Activated B cell treated with CpG ODN at 0.5 μM for 24 hours (primary cell): Measurements from ENCODE around the gene PLCL2. TPM values are rescaled to one million over a fixed set of nuclear protein-coding genes. Genes with fewer than 3 reads are reported as not detected.

Source experiments
- ATAC-seq: fragments of 200-7000 bp; cut with Tn5 transposase; one replicate; pipeline ENCODE4 v1.10.0; 2021; ENCODE audit warnings: low read depth, mild to moderate bottlenecking, moderate library complexity
- CTCF ChIA-PET: fragments of 350-600 bp; sonication (Branson Sonifier 250); formaldehyde crosslinking; loops from one replicate; lab custom pipeline; 2021; ENCODE audit warnings: antibody characterized with exemption; lab: Charles Lee
- POLR2A ChIA-PET: fragments of 350-600 bp; sonication (Branson Sonifier 250); formaldehyde crosslinking; loops from one replicate; lab custom pipeline; 2021; ENCODE audit warnings: antibody characterized with exemption; lab: Charles Lee
- DNase-seq: peaks from one replicate; pipeline ENCODE4 v3.0.0; 2022
- H3K27ac Mint-ChIP-seq: one replicate; pipeline ENCODE4 v1.8.0; 2020; ENCODE audit warnings: mixed read lengths
- H3K27me3 Mint-ChIP-seq: one replicate; pipeline ENCODE4 v1.8.0; 2021; ENCODE audit warnings: mixed read lengths
- H3K36me3 Mint-ChIP-seq: one replicate; pipeline ENCODE4 v1.8.0; 2021; ENCODE audit warnings: low read depth, mixed read lengths
- H3K4me1 Mint-ChIP-seq: one replicate; pipeline ENCODE4 v1.8.0; 2021; ENCODE audit warnings: mixed read lengths
- H3K4me3 Mint-ChIP-seq: one replicate; pipeline ENCODE4 v1.8.0; 2020; ENCODE audit warnings: mild to moderate bottlenecking, mixed read lengths
- H3K9me3 Mint-ChIP-seq: one replicate; pipeline ENCODE4 v1.8.0; 2020; ENCODE audit warnings: mixed read lengths
- CTCF ChIP-seq: fragments of 200-600 bp; IDR thresholded peaks from one replicate; pipeline ENCODE4 v1.8.0; 2022; ENCODE audit warnings: antibody characterized with exemption, mild to moderate bottlenecking
- intact Hi-C: fragments of 100-400 bp; cut with micrococcal nuclease; formaldehyde crosslinking; loops from one replicate; pipeline ENCODE4 v1.15.1; 2024
- total RNA-seq: library from RNA; stranded (reverse); gene quantifications from 2 replicates; pipeline ENCODE4 v1.2.3, GENCODE V29; 2022

The PLCL2 gene
- total RNA-seq, 1 donor from 2014 or later, result 40.0 TPM

- Mint-ChIP-seq H3K27ac (no peak overlapping the region), H3K9me3 (peaks cover 2% of the 10 kb centered on the region), H3K36me3 (peaks cover 3% of the 10 kb centered on the region), H3K4me1 (peaks cover 76% of the 10 kb centered on the region), H3K27me3 (no peaks in the 10 kb centered on the region), H3K4me3 (no peak overlapping the region)
- POLR2A ChIA-PET, result no interaction called here
- DNase-seq (no peak), ATAC-seq (no peak)
- CTCF ChIA-PET, result interaction anchor here (1.0 kb wide), 1 partner anchor 68 kb away, joined by 3 read pairs; no protein-coding TSS in a partner anchor
- no peak for TF ChIP-seq CTCF
- intact Hi-C loops, result loop anchor here (5.0 kb wide), 1 partner anchor 37 kb away; no protein-coding TSS in a partner anchor
Measured at GRCh38 chr3:16995601-16996000, 110.8 kb downstream of the PLCL2 start.

DNA sequence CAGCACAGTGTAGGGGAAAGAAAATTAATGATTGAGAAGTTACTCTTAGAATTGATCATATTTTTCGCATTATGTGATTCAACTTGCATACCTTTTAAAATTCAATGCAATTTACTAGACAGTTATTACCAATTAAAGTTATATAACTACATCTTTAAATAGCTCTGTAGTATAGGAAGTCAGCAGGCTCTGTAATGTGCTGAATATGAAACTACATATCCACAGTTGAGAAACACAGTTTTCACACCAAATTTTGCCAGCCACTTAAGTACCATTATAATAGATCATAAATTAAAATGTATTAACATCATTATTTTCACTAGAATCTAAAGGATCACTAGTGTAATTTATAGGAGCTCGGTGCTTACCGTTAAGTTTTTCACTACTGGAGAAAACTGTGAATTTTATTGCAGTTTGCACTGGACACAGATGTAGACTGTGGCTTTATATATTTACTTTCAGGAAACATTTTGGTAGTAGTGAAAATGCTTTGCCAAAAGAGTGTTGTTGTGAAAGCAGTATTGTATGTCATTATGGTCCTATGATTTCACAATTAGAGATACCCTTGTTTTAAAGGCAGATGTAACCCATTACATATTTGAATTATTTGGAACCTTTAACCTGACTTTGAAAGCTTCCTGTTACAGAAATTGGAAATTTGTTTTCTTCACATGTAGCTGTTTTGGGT is 113.6 kb downstream of the PLCL2 start:
- DNase-seq (no peak), ATAC-seq (no peak)
- H3K9me3 Mint-ChIP-seq, result peaks cover 17% of the 10 kb centered on the region
- peaks cover 6% of the 10 kb centered on the region for H3K36me3 Mint-ChIP-seq
- ChIA-PET POLR2A (interaction anchor here (0.6 kb wide), 1 partner anchor 1681 kb away, joined by 10 read pairs; no protein-coding TSS in a partner anchor), CTCF (interaction anchor here (0.5 kb wide), 1 partner anchor 169 kb away, joined by 3 read pairs; no protein-coding TSS in a partner anchor)
- no peak overlapping the region for H3K4me3 Mint-ChIP-seq
- H3K27ac Mint-ChIP-seq, result no peak overlapping the region
- no peaks in the 10 kb centered on the region for H3K27me3 Mint-ChIP-seq
- no peak for TF ChIP-seq CTCF
- H3K4me1 Mint-ChIP-seq, result peaks cover 61% of the 10 kb centered on the region
- intact Hi-C loops, result loop anchor here (5.0 kb wide), 1 partner anchor 34 kb away; no protein-coding TSS in a partner anchor

- Mint-ChIP-seq H3K4me3 (no peak overlapping the region), H3K27ac (no peak overlapping the region), H3K9me3 (peaks cover 17% of the 10 kb centered on the region), H3K4me1 (peaks cover 62% of the 10 kb centered on the region), H3K27me3 (no peaks in the 10 kb centered on the region), H3K36me3 (peaks cover 6% of the 10 kb centered on the region)
- no peak for ATAC-seq
- TF ChIP-seq CTCF, result no peak
- ChIA-PET CTCF (interaction anchor here (0.5 kb wide), 1 partner anchor 170 kb away, joined by 3 read pairs; no protein-coding TSS in a partner anchor), POLR2A (no interaction called here)
- DNase-seq, result no peak
- intact Hi-C loops, result loop anchor here (5.0 kb wide), 1 partner anchor 33 kb away; no protein-coding TSS in a partner anchor
Measured at GRCh38 chr3:16999161-16999560, 114.4 kb downstream of the PLCL2 start.

DNA sequence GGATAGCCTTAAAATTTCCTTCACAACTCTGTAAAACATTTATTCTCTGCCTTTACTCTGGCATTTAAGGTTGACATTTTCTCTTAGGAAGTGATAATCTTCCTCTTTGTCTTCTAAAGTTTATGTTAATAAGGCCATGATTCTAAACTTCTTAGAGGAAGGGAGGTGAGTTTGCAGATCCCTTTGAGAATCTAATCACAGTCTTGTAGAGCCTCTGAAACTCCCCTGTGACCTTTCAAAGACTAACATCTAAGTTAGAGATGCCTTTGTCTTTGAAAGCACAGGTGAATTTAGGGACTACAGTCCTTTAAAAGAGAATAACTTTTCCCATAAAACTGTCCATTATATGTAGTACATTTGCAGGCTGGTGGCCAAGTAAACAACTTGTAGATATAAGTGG is 115.1 kb downstream of the PLCL2 start:
- ATAC-seq (no peak), DNase-seq (no peak)
- Mint-ChIP-seq H3K27ac (no peak overlapping the region), H3K36me3 (peaks cover 6% of the 10 kb centered on the region), H3K9me3 (peaks cover 17% of the 10 kb centered on the region), H3K4me3 (no peak overlapping the region), H3K27me3 (no peaks in the 10 kb centered on the region), H3K4me1 (peaks cover 63% of the 10 kb centered on the region)
- ChIA-PET CTCF (no interaction called here), POLR2A (no interaction called here)
- intact Hi-C loops, result loop anchor here (5.0 kb wide), 1 partner anchor 32 kb away; no protein-coding TSS in a partner anchor
- no peak for TF ChIP-seq CTCF

DNA sequence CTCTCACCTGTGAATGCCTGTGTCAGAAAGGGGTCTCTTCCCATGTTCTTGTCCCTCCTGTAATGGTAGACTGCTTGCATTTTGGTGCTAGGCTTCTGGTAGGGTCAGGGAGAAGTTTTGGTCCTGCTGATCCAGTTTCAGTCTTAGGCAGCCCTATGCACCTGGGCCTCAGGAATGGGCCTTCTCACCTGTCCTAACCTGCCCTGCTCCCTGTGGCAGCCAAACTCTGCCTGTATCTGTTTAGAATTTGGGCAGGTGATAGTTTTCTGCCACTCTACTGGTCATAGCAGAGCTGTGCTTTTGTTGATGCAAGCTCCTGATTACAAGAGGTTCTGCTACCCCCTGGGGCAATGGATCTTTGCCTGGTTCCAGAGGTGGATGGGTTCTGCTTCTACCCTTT is 118.7 kb downstream of the PLCL2 start:
- H3K36me3 Mint-ChIP-seq, result peaks cover 6% of the 10 kb centered on the region
- no peak overlapping the region for H3K27ac Mint-ChIP-seq
- no peak for ATAC-seq
- ChIA-PET CTCF (no interaction called here), POLR2A (no interaction called here)
- peaks cover 17% of the 10 kb centered on the region for H3K9me3 Mint-ChIP-seq
- no peak for DNase-seq
- no peak for TF ChIP-seq CTCF
- intact Hi-C loops, result no loop called here
- no peaks in the 10 kb centered on the region for H3K27me3 Mint-ChIP-seq
- no peak overlapping the region for H3K4me3 Mint-ChIP-seq
- H3K4me1 Mint-ChIP-seq, result peaks cover 66% of the 10 kb centered on the region
